HG03039 (cell line): ENCODE data around the gene RIF1.
"Not testable (repeated sequence)": the region's sequence is repeated elsewhere in the genome, so short reads cannot be mapped to it uniquely, and the experiment has no call there.

Experiments
- ATAC-seq: cut with Tn5 transposase; IDR thresholded peaks from one replicate; pipeline ENCODE4 v1.9.1; 2021; ENCODE audit warnings: mild to moderate bottlenecking, moderate library complexity; ENCODE audit not compliant: unreplicated experiment

Gene RIF1

GRCh38 chr2:151408788-151409600 is 708 bp upstream of the RIF1 start:
- no peak for ATAC-seq

- ATAC-seq: no peak
These were observed 758 bp downstream of the RIF1 start for GRCh38 chr2:151410485-151410834.

DNA sequence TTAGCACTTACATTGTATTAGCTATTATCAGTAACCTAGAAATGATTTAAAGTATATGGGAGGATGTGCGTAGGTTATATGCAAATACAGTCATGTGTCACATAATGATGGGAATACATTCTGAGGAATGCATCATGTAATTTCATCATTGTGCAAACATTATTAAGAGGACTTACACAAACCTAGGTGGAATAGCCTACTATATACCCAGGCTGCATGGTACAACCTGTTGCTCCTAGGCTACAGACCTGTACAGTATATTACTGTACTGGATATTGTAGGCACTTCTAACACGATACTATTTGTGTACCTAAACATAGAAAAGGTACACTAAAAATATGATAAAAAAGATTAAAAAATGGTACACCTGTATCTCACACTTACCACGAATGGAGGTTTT is 7.9 kb downstream of the RIF1 start:
- ATAC-seq: no peak

DNA sequence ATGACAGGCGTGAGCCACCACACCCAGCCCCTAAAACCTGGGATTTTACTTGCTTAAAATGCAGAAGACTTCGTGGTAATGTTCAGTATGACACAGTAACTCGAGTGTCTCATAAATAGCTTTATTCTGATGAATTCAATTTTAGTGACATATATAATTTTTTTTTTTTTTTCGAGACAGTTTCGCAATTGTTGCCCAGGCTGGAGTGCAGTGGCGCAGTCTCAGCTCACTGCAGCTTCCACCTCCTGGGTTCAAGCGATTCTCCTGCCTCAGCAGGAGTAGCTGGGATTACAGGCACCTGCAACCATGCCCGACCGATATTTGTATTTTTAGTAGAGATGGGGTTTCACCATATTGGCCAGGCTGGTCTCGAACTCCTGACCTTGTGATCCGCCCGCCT is 12.0 kb downstream of the RIF1 start:
- not testable (repeated sequence) for ATAC-seq

- peak; percentile 68 for ATAC-seq
These were observed 13.3 kb downstream of the RIF1 start for GRCh38 chr2:151422917-151423439.

DNA sequence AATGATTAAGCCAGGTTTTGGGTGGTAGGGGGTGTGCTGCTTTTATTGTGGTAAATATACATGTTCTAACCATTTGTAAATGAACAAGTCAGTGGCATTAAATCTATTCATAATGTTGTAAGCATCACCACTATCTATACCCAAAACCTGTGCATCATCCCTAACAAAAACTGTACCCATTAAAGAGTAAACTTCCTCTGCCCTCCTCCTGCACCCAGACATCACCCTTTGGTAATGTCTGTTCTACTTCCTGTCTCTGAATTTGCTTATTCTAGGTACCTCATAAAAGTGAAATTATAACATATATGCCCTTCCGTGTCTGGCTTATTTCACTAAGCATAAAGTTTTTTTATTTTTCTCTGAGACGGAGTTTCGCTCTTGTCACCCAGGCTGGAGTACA is 14.1 kb downstream of the RIF1 start:
- ATAC-seq: no peak

DNA sequence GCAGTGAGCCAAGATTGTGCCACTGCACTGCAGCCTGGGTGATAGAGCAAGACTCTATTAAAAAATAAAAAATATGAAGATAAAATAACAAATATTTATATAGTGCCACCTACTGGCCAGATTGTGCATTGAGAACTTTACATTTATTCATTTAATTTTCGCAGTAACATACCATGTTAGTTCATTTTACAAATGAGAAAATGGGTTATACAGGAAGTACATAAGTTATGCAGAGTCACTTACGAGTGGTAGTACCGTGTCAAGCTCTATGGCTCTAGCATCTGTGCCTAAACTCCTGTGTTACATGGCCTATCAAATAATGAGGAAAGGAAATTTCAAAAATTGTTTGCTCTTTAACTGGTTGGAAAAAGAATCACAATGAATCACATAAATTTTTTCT is 27.9 kb downstream of the RIF1 start:
- ATAC-seq: no peak

- ATAC-seq: no peak
These were observed 28.8 kb downstream of the RIF1 start for GRCh38 chr2:151438506-151438905.

- no peak for ATAC-seq
These were observed 29.4 kb downstream of the RIF1 start for GRCh38 chr2:151439127-151439526.

DNA sequence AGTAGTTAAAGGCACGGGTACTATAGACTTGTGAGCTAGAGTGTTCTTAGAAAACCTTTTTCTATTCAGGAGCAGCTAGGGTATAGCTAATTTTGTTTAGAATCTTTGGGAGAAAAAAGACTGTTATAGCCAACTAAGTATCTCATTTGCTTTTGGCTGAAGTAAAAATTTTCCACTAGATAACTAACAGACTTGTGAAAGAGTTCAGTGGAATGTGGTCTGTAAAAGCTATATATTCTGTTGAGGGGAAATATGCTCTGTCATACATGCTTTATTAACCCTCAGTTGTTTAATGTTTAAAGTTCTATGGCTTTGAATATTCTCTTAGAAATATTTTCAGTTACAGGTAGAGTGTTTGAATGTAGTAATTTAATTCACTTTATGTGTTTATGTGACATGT is 49.7 kb downstream of the RIF1 start:
- no peak for ATAC-seq

GRCh38 chr2:151465771-151466170 is 56.1 kb downstream of the RIF1 start:
- ATAC-seq: no peak

DNA sequence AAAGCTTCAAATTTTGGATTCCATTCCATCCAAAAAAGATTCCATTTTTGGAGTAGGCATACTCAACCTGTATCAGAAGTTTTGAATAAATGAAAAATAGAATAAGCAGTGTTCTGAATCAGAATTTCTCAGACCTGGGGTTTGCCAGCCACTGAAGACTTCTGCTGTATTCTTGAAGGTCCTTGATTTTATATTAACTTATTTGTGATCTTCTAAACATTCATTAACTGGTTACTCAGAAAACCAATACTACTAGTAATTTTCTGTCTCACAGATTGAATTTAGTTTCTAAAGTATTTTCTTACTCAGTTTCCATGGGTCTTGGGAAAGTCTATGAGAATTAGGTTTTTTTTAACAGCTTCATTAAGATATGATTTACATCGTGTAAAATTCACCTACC is 60.9 kb downstream of the RIF1 start:
- no peak for ATAC-seq

DNA sequence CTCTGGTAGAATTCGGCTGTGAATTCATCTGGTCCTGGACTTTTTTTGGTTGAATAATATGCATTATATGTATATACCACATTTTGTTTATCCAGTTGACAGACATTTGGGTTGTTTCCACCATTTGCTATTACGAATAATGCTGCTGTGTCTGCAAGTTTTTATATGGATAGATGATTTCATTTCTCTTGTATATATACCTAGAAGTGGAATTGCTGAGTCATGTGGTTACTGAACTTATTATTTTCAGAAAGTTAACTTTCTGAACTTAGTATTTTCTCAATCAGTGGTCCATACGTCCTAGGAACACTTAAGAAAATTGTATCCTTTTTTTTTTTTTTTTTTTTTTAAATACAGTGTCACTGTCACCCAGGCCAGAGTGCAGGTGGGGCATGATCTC is 63.3 kb downstream of the RIF1 start:
- no peak for ATAC-seq

GRCh38 chr2:151475071-151475470 is 65.4 kb downstream of the RIF1 start:
- ATAC-seq: no peak

- no peak for ATAC-seq
These were observed 66.6 kb downstream of the RIF1 start for GRCh38 chr2:151476287-151476686.

GRCh38 chr2:151478011-151478410 is 68.3 kb downstream of the RIF1 start:
- no peak for ATAC-seq

DNA sequence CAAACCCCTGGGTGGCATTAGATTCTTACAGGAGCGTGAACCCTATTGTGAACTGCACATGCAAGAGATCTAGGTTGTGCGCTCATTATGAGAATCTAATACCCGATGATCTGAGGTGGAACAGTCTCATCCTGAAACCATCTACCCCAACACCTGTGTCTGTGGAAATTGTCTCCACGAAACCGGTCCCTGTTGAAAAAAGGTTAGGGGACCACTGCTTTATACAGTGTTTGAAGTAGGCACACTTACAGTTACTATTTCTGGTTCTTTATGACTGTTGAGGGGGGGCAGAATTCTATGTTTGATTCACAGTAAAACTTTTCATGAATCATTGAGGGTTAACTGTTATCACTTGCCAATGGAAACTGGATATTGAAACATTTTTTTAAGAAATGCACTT is 72.0 kb downstream of the RIF1 start:
- ATAC-seq: peak; percentile 59

DNA sequence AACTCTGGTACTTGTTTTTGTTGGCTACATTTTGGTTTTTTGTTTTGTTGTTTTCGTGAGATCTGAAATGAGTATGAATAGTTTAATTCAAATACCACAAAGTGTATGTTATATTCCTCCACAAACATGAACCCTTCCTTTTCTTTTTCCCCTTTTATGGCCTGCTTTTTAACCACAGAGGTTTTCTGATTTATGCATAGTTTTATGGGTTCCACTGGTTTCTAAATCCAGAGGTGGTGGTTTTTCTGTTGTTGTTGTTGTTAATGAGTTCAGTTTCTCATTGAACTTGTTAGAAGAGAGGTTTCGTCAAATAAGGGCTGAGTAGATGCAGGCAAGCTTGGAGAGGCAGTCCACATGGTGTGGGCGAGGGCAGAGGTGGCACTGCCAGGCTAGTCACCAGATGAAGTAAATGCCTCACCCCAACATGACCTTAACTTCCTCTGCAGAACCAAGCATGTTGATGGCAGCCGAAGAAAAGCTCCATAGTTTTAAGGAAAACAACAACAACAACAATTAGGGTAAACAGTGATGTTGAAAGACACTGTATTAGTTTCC is 72.5 kb downstream of the RIF1 start:
- no peak for ATAC-seq

GRCh38 chr2:151483546-151483945 is 73.8 kb downstream of the RIF1 start:
- no peak for ATAC-seq

DNA sequence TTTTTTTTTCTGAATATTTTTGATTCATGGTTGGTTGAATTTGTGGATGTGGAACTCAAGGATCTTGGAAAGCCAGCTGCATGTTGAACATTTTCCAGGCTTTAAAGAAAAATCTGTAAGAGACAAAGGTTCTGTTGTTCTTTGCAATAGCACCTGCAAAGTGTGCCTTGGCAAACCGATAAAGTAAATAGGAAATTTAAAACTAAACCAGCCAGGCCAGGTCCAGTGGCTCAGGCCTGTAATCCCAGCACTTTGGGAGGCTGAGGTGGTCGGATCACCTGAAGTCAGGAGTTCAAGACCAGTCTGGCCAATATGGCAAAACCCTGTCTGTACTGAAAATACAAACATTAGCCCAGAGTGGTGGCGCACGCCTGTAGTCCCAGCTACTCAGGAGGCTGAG is 74.4 kb downstream of the RIF1 start:
- ATAC-seq: no peak

DNA sequence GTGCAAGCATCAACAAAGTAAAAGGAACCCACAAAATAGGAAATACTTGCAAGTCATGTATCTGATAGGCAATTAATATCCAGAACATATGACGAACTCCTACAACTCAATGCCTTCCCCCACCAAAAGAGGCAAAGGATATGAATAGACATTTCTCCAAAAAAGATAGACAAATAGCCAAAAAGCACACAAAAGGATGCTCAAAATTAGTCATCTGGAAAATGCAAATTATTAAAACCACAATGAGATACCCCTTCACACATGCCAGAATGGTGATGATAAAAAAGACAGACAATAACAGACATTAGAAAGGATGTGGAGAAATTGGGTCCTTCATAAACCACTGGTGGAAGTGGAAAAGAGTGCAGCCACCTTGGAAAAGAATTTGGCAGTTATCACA is 76.4 kb downstream of the RIF1 start:
- no peak for ATAC-seq

DNA sequence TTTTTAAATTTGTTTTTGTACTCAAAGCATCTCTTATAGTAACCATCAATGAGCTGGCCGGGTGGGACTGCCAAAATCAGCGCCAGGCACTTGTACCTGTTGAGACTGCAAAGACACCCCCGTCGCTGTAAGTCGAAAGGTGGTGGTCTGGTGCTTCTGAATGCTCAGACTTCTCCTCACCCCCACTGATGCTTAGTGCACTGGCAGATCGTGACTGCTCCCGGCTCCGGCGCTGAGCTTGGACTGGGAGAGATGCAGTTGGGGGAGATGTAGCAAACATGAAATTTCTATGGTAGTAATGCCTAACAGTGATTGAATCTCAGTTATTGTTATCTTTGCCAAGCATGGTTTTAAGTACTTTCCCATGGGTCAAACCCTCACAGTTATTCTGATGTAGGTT is 80.6 kb downstream of the RIF1 start:
- no peak for ATAC-seq

- no peak for ATAC-seq
These were observed 81.8 kb downstream of the RIF1 start for GRCh38 chr2:151491496-151491895.
